HG02973 (cell line): Measurements from ENCODE around the gene RIMKLB.
"Not testable (repeated sequence)": the region's sequence is repeated elsewhere in the genome, so short reads cannot be mapped to it uniquely, and the experiment has no call there.

Experiments
- ATAC-seq: cut with Tn5 transposase; IDR thresholded peaks from one replicate; pipeline ENCODE4 v1.9.1; 2021; ENCODE audit warnings: moderate library complexity; ENCODE audit not compliant: unreplicated experiment

Gene RIMKLB

GRCh38 chr12:8813572-8814357 lies 116.0 kb downstream of the RIMKLB start:
- ATAC-seq: no peak

- ATAC-seq: no peak
Measured at GRCh38 chr12:8816448-8817050, 118.8 kb downstream of the RIMKLB start.

GRCh38 chr12:8817856-8818255 lies 120.1 kb downstream of the RIMKLB start:
- no peak for ATAC-seq

- ATAC-seq: no peak
Measured at GRCh38 chr12:8818526-8818925, 120.7 kb downstream of the RIMKLB start.

- no peak for ATAC-seq
Measured at GRCh38 chr12:8819666-8819980, 121.8 kb downstream of the RIMKLB start.

GRCh38 chr12:8820676-8821407 lies 123.1 kb downstream of the RIMKLB start:
- not testable (repeated sequence) for ATAC-seq

- ATAC-seq: no peak
Measured at GRCh38 chr12:8821591-8821990, 123.8 kb downstream of the RIMKLB start.

GRCh38 chr12:8822298-8822697 lies 124.5 kb downstream of the RIMKLB start, which contains the start of gene A2ML1:
A2ML1 (plus strand) TSS chr12:8822621; CDS start chr12:8822652, 31 bp downstream.
- no peak for ATAC-seq

- no peak for ATAC-seq
Measured at GRCh38 chr12:8823565-8824300, 125.9 kb downstream of the RIMKLB start.

- ATAC-seq: no peak
Measured at GRCh38 chr12:8827551-8828256, 129.9 kb downstream of the RIMKLB start.

GRCh38 chr12:8828257-8829124 lies 130.7 kb downstream of the RIMKLB start:
- ATAC-seq: no peak

GRCh38 chr12:8829125-8829518 lies 131.3 kb downstream of the RIMKLB start:
- no peak for ATAC-seq

- no peak for ATAC-seq
Measured at GRCh38 chr12:8829621-8830020, 131.8 kb downstream of the RIMKLB start.

- ATAC-seq: no peak
Measured at GRCh38 chr12:8831116-8831515, 133.3 kb downstream of the RIMKLB start.

GRCh38 chr12:8832500-8832899 lies 134.7 kb downstream of the RIMKLB start:
- ATAC-seq: no peak
